OCI-LY1 (cell line): ENCODE data around the gene CLVS2.

ENCODE experiments used
- CTCF ChIP-seq: fragments of 200-600 bp; sonication (generic), shearing (Covaris generic); IDR thresholded peaks from 2 replicates; pipeline ENCODE4 v1.5.1; 2017; ENCODE audit warnings: mild to moderate bottlenecking, antibody characterized with exemption, low read length, moderate library complexity, mixed read lengths
- EZH2 ChIP-seq: fragments of 200-600 bp; sonication (generic), shearing (Covaris generic); IDR thresholded peaks from 2 replicates; pipeline ENCODE4 v1.8.0; 2017; ENCODE audit warnings: borderline replicate concordance, mixed run types, mild to moderate bottlenecking, antibody characterized with exemption, low read length, moderate library complexity, mixed read lengths

- TF ChIP-seq CTCF (no peak), EZH2 (no peak)
Measured at GRCh38 chr6:123118811-123119210, 122.8 kb downstream of the CLVS2 start.
